Stimulated activated naive CD4-positive, alpha-beta T cell treated with Interleukin-2 at 50 U/mL for 16 hours (primary cell): ENCODE data around the gene NANOGP8.

Experiments
- DNase-seq: peaks from one replicate; lab custom pipeline; 2025; lab: John Stamatoyannopoulos, UW

NANOGP8 gene

GRCh38 chr15:35060591-35060990 is 24.5 kb downstream of the NANOGP8 start:
- no peak for DNase-seq

- no peak for DNase-seq
Observed at GRCh38 chr15:35058534-35059054, 26.5 kb downstream of the NANOGP8 start.

GRCh38 chr15:35055416-35056105 is 29.5 kb downstream of the NANOGP8 start:
- DNase-seq = no peak

GRCh38 chr15:35054380-35054779 is 30.7 kb downstream of the NANOGP8 start:
- no peak for DNase-seq

GRCh38 chr15:35047996-35048395 is 37.1 kb downstream of the NANOGP8 start:
- no peak for DNase-seq

GRCh38 chr15:35047528-35047927 is 37.6 kb downstream of the NANOGP8 start:
- no peak for DNase-seq

GRCh38 chr15:35043373-35044095 is 41.6 kb downstream of the NANOGP8 start:
- no peak for DNase-seq

- DNase-seq = no peak
Observed at GRCh38 chr15:35040339-35041255, 44.5 kb downstream of the NANOGP8 start.

GRCh38 chr15:35038626-35039451 is 46.3 kb downstream of the NANOGP8 start:
- DNase-seq = no peak
